Upper lobe of left lung (tissue), 4 donors: Measurements from ENCODE around the gene NOTCH3.

ENCODE experiments used
- EP300 ChIP-seq, 4 donors: sonication (generic); formaldehyde crosslinking; IDR thresholded peaks; one replicate each; pipeline ENCODE4 v1.5.1; 2017; ENCODE audit warnings: antibody characterized with exemption in 4 of 4, control low read depth in 2 of 4
- POLR2A ChIP-seq, 4 donors: fragments of 450-650 bp; IDR thresholded peaks; one replicate each; pipeline ENCODE4 v1.5.1; 2016 to 2017; ENCODE audit warnings: antibody characterized with exemption in 4 of 4, mild to moderate bottlenecking in 2 of 4
- TF ChIP-seq, protein P1 (sequence below), 6 experiments: fragments of 450-650 bp in 4 of 6; fragments of 200-600 bp in 2 of 6; sonication (generic) in 2 of 6; IDR thresholded peaks; one replicate each; pipeline ENCODE4 v1.5.1; 2016 to 2019; ENCODE audit warnings: antibody characterized with exemption in 6 of 6

DNA sequence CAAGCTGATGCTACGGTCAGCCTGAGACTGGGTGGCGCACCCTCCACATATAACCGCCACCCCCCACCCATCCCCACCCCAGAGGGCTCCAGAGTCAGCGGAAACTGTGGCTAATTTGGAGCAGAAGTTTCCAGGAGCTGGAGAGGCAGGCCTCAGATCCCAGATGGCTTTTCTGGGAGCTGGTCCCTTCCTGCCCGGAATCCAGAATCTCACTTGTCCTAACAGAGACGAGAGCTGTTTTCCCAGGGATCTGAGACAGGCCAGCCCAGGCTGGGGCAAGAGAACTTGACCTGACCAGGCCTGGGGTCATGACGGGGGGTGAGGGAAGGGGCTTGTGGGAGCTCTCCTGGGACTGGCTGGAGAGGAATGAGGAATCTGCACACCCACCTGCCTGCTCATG lies 25.0 kb upstream of the NOTCH3 start:
- TF ChIP-seq, protein P1, sequence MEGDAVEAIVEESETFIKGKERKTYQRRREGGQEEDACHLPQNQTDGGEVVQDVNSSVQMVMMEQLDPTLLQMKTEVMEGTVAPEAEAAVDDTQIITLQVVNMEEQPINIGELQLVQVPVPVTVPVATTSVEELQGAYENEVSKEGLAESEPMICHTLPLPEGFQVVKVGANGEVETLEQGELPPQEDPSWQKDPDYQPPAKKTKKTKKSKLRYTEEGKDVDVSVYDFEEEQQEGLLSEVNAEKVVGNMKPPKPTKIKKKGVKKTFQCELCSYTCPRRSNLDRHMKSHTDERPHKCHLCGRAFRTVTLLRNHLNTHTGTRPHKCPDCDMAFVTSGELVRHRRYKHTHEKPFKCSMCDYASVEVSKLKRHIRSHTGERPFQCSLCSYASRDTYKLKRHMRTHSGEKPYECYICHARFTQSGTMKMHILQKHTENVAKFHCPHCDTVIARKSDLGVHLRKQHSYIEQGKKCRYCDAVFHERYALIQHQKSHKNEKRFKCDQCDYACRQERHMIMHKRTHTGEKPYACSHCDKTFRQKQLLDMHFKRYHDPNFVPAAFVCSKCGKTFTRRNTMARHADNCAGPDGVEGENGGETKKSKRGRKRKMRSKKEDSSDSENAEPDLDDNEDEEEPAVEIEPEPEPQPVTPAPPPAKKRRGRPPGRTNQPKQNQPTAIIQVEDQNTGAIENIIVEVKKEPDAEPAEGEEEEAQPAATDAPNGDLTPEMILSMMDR (IDR thresholded peaks at IDR 0.05): no peak
- TF ChIP-seq POLR2A (IDR thresholded peaks at IDR 0.05) (no peak), EP300 (IDR thresholded peaks at IDR 0.05) (no peak)
